Measurements from ENCODE around the gene DOCK8.
A peak's percentile ranks its signal among the peaks of the same experiment; 100 is the strongest.

Gene DOCK8

GRCh38 chr9:469672-470551, 255.2 kb downstream of the DOCK8 start:
- peak; percentile 70 for DNase-seq

GRCh38 chr9:470552-471194, 256.0 kb downstream of the DOCK8 start:
- DNase-seq: no peak

GRCh38 chr9:471320-471719, 256.7 kb downstream of the DOCK8 start:
- DNase-seq: no peak

GRCh38 chr9:472479-473075, 257.9 kb downstream of the DOCK8 start:
- DNase-seq: no peak

- no peak for DNase-seq
Measured at GRCh38 chr9:477193-477592, 262.5 kb downstream of the DOCK8 start.

GRCh38 chr9:479304-479970, 264.8 kb downstream of the DOCK8 start:
- no peak for DNase-seq

- no peak for DNase-seq
Measured at GRCh38 chr9:479971-480350, 265.3 kb downstream of the DOCK8 start.

GRCh38 chr9:482739-483138, 268.1 kb downstream of the DOCK8 start:
- DNase-seq: no peak

- DNase-seq: no peak
Measured at GRCh38 chr9:486156-486555, 271.5 kb downstream of the DOCK8 start.

- no peak for DNase-seq
Measured at GRCh38 chr9:487429-487828, 272.8 kb downstream of the DOCK8 start.

GRCh38 chr9:488448-488847, 273.8 kb downstream of the DOCK8 start:
- DNase-seq: no peak

GRCh38 chr9:489198-490197, 274.8 kb downstream of the DOCK8 start:
- no peak for DNase-seq

GRCh38 chr9:494764-495163, 280.1 kb downstream of the DOCK8 start:
- no peak for DNase-seq

GRCh38 chr9:495739-496138, 281.1 kb downstream of the DOCK8 start:
- no peak for DNase-seq

- no peak for DNase-seq
Measured at GRCh38 chr9:503326-503725, 288.7 kb downstream of the DOCK8 start.

- DNase-seq: peak; percentile 13
Measured at GRCh38 chr9:503881-504852, 289.5 kb downstream of the DOCK8 start, which contains the start of gene KANK1. Gene KANK1, plus strand, starts transcription at chr9:504695.

GRCh38 chr9:504921-505740, 290.5 kb downstream of the DOCK8 start:
- no peak for DNase-seq

- DNase-seq: no peak
Measured at GRCh38 chr9:505741-506059, 291.0 kb downstream of the DOCK8 start.

GRCh38 chr9:506281-506680, 291.6 kb downstream of the DOCK8 start:
- DNase-seq: no peak

GRCh38 chr9:511861-512260, 297.2 kb downstream of the DOCK8 start:
- DNase-seq: no peak

All from NCI-H1436 treated with DMSO at 0.1 percent for 48 hours (cell line).